Mesodermal cell (in vitro differentiated cells): ENCODE measurements around the gene KAZN.

Source experiments
- H3K27ac ChIP-seq: 2 replicates; pipeline ENCODE4 v1.7.0; 2013; ENCODE audit warnings: mild to moderate bottlenecking, low read depth, low read length, moderate library complexity; ENCODE audit not compliant: severe bottlenecking
- H3K36me3 ChIP-seq: 2 replicates; pipeline ENCODE4 v1.7.1; 2013; ENCODE audit warnings: mild to moderate bottlenecking, low read length, moderate library complexity; ENCODE audit not compliant: control insufficient read depth, insufficient read depth
- H3K4me1 ChIP-seq: one replicate; pipeline ENCODE4 v1.7.1; 2013; ENCODE audit warnings: mild to moderate bottlenecking, low read length; ENCODE audit not compliant: insufficient read depth, control insufficient read depth, poor library complexity, severe bottlenecking
- H3K4me3 ChIP-seq: 2 replicates; pipeline ENCODE4 v1.7.0; 2013; ENCODE audit warnings: low read length, control low read depth, mild to moderate bottlenecking; ENCODE audit not compliant: insufficient read depth, poor library complexity, severe bottlenecking; ENCODE audit errors: extremely low read depth
- H3K9me3 ChIP-seq: 2 replicates; pipeline ENCODE4 v1.7.1; 2013; ENCODE audit warnings: mild to moderate bottlenecking, low read length, moderate library complexity; ENCODE audit not compliant: control insufficient read depth
- WGBS, 2 experiments: methylation state at CpG; one replicate each; pipeline ENCODE4 v1.1.5; 2013; ENCODE audit warnings: missing lambda C conversion rate in 2 of 2; ENCODE audit not compliant: insufficient coverage in 2 of 2; 5-methylcytosine and 5-hydroxymethylcytosine counted together

KAZN gene

DNA sequence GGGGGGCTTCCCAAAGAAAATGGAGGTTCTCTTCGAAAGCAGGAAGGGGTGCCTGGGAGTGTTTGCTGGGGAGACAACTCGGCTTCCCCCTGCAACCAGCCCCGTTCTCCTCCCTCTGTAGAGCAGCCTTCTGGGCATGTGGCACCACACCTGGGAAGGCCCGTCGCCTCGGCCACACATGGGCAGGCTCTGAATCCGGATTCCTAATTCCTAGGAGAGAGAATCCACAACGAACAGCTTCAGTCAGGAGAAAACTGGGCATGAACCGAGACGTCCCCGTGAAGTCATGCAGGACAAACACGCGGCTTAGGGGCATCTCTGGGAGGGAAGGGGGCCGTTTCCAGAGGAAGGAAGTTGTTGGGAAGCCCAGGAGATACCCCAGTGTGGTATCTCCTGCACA lies 224.5 kb downstream of the KAZN start:
- Histone ChIP-seq H3K27ac (no peak overlapping the region), H3K9me3 (no peaks in the 10 kb centered on the region), H3K4me1 (peaks cover 10% of the 10 kb centered on the region), H3K4me3 (no peak overlapping the region), H3K36me3 (no peaks in the 10 kb centered on the region)
- WGBS, 2 experiments, result 91 to 95% methylated on average over 10 to 13 of the region's 14 CpGs

DNA sequence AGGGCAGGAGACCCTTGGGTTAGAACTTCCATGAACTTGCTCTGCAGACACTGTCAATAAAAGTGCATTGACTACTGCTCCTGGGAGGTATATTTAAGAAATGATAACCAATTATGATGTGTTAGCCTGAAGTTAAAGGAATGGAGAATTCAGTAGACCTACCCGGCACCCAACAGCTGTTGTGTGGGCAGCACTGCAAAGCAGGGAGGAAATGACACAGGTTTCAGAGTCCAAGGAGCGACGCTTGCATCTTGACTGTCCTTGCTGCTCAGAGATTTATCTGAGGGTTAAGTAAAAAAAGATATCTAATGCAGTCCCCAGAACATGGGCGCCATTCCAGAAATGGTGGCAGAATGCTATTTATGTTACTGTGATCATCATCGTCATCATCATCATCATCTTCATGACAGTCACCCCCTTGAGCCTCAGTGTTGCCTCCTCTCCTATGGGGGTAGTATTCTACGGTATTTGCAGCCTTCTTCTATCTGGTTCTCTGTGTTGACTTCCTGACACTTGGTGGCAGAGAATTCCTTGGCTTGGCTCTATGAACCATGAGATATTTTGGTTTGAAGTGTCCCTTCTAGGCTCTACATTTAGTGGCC lies 225.9 kb downstream of the KAZN start:
- 100% methylated on average over 3 of the region's 6 CpGs for WGBS, 2 experiments
- Histone ChIP-seq H3K4me3 (no peak overlapping the region), H3K27ac (no peak overlapping the region), H3K9me3 (peaks cover 4% of the 10 kb centered on the region), H3K4me1 (peaks cover 10% of the 10 kb centered on the region), H3K36me3 (no peaks in the 10 kb centered on the region)

DNA sequence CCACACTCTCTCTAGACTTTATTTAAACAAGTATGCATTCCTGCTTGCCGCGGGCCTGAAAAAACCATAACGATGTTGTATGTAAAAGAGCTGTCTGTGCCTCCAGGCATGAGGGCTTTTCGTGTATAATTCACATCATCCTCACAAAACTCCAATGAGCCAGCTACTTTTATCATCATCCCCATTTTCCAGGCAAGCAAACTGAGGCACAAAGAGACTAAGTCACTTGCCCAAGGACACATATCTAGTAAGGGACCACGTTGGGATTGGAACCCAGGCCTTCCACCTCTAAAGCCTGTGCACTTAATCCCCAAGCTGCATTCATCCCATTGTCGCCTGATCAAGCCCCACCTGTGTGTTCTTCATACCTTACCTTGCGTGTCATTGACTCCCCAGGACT lies 226.9 kb downstream of the KAZN start:
- WGBS, 2 experiments, result 97% methylated on average over 5 to 7 of the region's 7 CpGs
- no peak overlapping the region for H3K4me3 ChIP-seq
- peaks cover 4% of the 10 kb centered on the region for H3K9me3 ChIP-seq

DNA sequence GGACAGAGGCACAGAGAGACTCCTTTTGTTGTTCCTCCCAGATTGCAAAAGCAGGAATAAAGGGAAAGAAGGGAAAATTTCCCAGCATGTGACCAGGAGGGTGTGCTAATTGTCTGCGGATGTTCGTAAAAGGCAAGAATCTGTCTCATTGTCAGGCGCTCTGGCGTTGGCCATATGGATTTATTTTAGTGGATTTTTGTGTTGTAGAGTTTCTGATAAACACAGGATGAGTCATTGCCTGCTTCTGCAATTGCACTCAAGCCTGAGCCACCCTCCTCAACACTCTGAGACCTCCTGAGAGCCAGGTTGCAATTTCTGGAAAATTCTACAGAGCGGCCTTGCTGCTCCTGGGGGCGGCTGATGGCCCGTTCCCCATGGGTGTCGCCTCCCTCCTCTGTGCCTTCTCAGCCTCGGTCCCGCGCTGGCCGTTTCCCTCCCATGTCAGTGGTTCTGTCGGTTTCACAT lies 227.7 kb downstream of the KAZN start:
- Histone ChIP-seq H3K9me3 (peaks cover 4% of the 10 kb centered on the region), H3K36me3 (no peaks in the 10 kb centered on the region), H3K4me1 (peaks cover 10% of the 10 kb centered on the region), H3K27ac (no peak overlapping the region), H3K4me3 (no peak overlapping the region)
- 84 to 88% methylated on average over 13 of the region's 13 CpGs for WGBS, 2 experiments

More for the DNA sequence above, 226.9 kb downstream of the KAZN start:
- no peak overlapping the region for H3K27ac ChIP-seq
- H3K36me3 ChIP-seq, result no peaks in the 10 kb centered on the region
- peaks cover 10% of the 10 kb centered on the region for H3K4me1 ChIP-seq

DNA sequence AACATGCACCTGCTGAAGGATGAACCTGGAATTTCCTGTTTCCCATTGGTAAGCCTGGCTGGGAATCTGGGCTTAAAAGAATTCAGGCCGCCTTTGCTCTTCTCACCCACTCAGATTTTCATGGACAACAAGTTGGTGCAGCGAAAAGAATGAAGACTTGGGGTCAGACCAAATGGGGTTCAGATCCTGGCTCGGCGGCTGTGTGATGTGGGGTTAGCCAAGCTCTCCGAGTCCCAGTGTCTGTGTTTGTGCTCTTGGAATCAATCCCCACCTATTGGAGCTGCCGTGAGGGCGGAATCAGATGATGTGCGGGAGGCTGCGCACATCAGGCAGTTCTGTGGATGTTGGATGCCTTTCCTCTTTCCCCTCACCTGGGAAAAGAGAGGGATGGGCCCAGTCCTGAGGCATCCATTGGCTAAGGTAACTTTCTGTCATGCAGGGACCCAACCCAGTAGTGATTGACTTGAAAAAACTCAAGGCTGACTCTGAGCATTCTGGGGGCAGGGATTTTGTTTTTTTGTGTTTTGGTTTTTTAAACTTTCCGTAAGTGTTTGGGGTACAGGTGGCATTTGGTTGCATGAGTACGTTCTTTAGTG lies 228.3 kb downstream of the KAZN start:
- Histone ChIP-seq H3K4me3 (no peak overlapping the region), H3K36me3 (no peaks in the 10 kb centered on the region), H3K9me3 (peaks cover 4% of the 10 kb centered on the region), H3K4me1 (peaks cover 10% of the 10 kb centered on the region), H3K27ac (no peak overlapping the region)
- WGBS, 2 experiments, result 94 to 98% methylated on average over 7 to 11 of the region's 11 CpGs

DNA sequence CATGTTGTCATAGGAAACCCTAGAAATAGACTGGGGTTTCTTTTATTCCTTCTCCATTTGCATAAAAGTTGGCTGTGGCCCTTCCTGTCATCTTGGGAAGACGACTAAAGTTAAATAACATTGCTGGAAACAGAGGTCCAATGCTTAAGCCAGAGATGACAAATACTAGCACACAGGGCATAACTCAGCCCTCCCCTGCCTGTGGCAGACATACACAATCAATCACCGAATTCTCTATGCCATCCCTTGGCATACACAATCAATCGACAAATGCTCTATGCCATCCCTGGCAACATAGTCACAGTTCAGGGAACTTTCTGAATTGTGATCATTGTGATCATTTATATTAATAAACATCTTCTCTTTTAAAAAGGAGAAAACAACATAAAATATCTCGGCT lies 229.4 kb downstream of the KAZN start:
- 92 to 100% methylated on average over 1 of the region's 4 CpGs for WGBS, 2 experiments
- no peak overlapping the region for H3K27ac ChIP-seq
- H3K9me3 ChIP-seq, result peaks cover 4% of the 10 kb centered on the region
- H3K36me3 ChIP-seq, result no peaks in the 10 kb centered on the region
- no peak overlapping the region for H3K4me3 ChIP-seq
- peaks cover 10% of the 10 kb centered on the region for H3K4me1 ChIP-seq

DNA sequence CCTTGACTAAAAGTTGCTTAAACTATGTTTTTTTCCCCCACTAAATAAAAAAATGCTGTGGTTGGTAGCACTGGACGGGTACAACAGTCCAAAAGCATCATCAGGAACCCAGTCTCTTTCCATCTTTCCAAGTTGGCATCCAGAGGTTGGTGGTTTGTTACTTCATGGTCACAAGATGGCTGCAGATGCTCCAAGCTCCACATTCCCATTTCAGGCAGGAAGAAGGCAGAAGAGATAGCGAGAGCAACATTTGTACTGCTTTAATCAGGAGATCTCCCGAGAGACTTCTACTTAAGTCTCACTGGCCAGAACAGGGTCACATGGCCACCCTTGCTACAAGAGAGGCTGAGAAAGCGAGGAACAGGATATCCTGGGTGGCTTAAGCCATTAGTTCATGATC lies 230.2 kb downstream of the KAZN start:
- Histone ChIP-seq H3K27ac (no peak overlapping the region), H3K4me3 (no peak overlapping the region), H3K4me1 (peaks cover 10% of the 10 kb centered on the region), H3K36me3 (no peaks in the 10 kb centered on the region), H3K9me3 (peaks cover 4% of the 10 kb centered on the region)
- 88 to 90% methylated on average over 2 to 4 of the region's 4 CpGs for WGBS, 2 experiments

DNA sequence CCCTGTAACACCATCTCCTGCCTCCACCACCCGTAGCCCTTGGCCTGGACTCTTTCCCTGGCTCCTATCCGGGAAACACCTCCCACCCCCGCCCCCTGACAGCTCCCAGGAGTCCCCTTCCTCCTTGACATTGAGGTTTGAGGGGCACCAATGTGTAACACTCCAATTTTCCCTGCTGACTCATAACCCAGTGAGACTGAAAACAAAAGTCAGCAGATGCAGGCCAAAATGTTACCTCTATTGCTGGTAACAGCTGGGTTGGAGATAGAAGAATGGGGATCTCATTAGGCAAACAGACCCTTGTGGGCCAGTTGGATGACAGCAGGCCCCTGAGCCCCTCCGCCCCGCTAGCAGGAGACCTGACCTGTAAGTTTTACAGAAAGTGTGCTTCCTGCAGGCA lies 237.2 kb downstream of the KAZN start:
- Histone ChIP-seq H3K9me3 (peaks cover 6% of the 10 kb centered on the region), H3K27ac (no peak overlapping the region), H3K36me3 (no peaks in the 10 kb centered on the region), H3K4me3 (no peak overlapping the region), H3K4me1 (peaks cover 7% of the 10 kb centered on the region)
- WGBS, 2 experiments, result 76 to 78% methylated on average over 4 to 5 of the region's 5 CpGs

DNA sequence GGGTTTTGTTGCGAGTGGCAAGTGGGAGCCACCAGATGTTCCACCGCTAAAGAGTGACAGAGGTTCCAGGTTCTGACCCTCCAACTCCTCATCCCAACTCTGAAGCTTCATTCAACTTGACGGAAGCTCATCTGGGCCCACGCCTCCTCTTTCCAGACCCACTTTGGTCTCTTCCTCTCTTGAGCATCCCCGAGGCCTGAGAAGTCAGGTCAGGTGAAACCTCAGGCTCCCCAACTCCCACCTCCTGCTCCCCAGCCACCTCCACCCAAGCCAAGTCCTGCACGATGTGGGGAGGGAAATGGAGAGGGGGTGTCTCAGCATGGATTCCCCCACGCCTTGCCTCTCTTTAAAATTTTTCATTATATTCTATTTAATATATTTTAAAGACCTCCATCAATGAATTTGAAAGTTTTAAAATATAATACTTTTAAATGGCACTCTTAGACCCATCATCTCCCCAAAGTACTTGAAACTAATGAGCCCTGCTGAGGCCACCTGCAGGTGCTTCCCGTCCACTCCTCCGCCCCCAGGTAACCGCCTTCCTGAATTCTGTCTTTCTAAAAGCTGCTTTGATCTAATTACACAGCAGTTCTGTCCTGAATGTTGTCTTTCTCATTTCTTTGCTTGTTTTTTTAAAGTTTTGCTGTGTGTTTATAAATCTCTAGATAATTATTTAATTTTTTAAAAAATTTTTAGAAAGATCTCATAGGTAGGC lies 238.1 kb downstream of the KAZN start:
- WGBS, 2 experiments, result 91% methylated on average over 5 of the region's 10 CpGs
- Histone ChIP-seq H3K4me3 (no peak overlapping the region), H3K36me3 (no peaks in the 10 kb centered on the region), H3K4me1 (peaks cover 7% of the 10 kb centered on the region), H3K27ac (no peak overlapping the region), H3K9me3 (peaks cover 8% of the 10 kb centered on the region)

DNA sequence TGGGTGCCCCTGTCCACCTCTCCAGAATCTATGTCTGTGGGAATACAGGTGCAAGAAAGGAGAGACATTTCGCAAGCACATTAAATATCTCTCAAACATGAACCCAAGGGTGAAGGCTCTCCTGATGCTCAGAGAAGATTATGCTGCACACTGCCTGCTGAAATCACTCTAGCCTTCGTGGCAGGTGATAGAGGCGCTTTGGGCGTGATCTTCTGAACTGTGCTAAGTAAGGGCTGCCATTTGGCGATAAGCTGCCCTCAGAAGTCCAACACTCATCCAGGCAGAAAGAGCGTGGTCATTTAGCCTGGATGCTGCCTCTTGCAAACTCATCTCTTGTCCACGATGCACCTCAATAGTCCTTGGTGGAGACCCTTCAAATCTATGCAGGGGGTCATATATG lies 241.9 kb downstream of the KAZN start:
- Histone ChIP-seq H3K9me3 (peaks cover 16% of the 10 kb centered on the region), H3K4me3 (no peak overlapping the region), H3K4me1 (peaks cover 7% of the 10 kb centered on the region), H3K27ac (no peak overlapping the region), H3K36me3 (no peaks in the 10 kb centered on the region)
- 86 to 100% methylated on average over 3 to 6 of the region's 7 CpGs for WGBS, 2 experiments

DNA sequence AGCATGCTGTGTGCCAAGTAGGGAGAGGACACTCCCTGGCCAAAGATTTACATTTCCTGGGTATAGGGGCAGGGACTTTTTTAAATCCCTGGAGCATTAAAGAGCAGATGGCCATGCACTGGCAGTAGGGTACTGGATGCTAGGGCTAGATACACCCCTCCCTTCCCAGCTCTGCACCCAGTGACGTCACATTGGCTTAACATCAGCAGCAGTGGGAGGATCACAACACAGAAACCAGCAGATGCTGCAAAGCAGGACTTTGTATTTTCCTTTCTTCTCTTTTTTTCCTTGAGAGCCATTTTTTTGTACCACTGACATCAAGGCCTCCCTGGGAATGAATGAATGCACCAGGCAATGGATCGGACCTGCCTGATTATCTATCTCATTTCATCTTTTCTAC lies 243.0 kb downstream of the KAZN start:
- H3K4me1 ChIP-seq, result no peaks in the 10 kb centered on the region
- H3K27ac ChIP-seq, result no peak overlapping the region
- no peaks in the 10 kb centered on the region for H3K36me3 ChIP-seq
- WGBS, 2 experiments, result 86 to 96% methylated on average over 1 to 2 of the region's 2 CpGs
- no peak overlapping the region for H3K4me3 ChIP-seq
- H3K9me3 ChIP-seq, result peaks cover 16% of the 10 kb centered on the region
